DND-41 (cell line): ENCODE measurements around the gene PTPN6.

Source experiments
- CTCF ChIP-seq: IDR thresholded peaks from 2 replicates; pipeline ENCODE4 v1.5.1; 2012; ENCODE audit warnings: borderline replicate concordance, low read length, moderate library complexity, mild to moderate bottlenecking; ENCODE audit not compliant: poor library complexity, severe bottlenecking; ENCODE audit errors: extremely low read depth
- EZH2 ChIP-seq: IDR thresholded peaks from 3 replicates; pipeline ENCODE4 v1.6.1; 2012; ENCODE audit warnings: borderline replicate concordance, low read depth, mild to moderate bottlenecking, moderate library complexity, low read length, inconsistent platforms; ENCODE audit not compliant: severe bottlenecking

- TF ChIP-seq CTCF (no peak), EZH2 (no peak)
These were observed 10.1 kb downstream of the PTPN6 start for GRCh38 chr12:6961278-6961694.
